ENCODE data around the gene HDAC3.

DNA sequence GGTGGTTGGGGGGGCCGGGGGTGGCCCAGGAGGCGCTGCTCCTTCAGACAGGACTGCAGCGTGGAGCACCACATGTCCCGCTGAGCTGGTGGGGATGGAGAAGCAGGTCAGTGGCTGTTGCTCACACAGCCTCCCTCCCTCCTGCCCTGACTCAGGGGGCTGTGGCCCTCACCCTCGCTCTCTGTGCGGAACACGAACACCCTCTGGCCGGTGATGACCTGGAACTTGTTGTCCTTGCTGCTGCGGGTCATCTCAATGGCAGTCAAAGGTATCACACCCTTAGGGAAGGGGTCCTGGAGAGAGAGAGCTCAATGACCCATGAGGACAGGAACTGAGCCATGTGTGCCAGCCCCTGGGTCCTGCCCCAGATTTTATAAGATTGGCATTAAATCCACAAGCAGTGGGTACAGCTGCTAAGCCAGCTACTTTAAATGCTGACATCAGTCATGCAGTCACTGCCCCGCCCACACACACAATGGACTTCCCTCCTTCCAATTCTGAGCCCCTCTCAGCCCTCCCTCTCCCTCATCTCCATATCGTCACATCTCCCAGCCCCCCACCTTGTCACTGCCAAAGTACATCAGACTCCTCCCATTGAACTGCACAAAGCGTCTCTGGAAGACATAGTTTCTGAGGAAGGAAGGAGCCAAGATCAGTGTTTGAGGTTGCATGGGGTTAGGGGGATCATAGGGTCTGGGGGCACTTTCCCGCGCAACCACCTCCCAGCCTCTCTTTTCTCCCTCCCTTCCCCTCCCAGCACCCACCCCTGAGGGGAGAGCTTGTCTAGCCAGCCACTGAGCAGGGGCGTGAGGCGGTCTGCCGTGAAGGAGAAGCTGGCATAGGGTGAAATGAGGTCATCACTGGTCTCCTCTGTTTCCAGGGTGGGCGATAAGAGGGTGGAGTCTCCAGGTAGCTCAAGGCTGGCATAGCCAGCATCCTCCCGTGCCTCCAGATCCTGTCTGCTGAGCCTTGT, 36.5 kb upstream of the HDAC3 start:
- no peak for TF ChIP-seq POLR2AphosphoS5 (IDR thresholded peaks at IDR 0.05; ENCODE audit: low read depth, low read length)
- TF ChIP-seq POU2F2 (IDR thresholded peaks at IDR 0.05; ENCODE audit: low read depth, low read length): no peak
- no peak for TF ChIP-seq TAF1 (IDR thresholded peaks at IDR 0.05; ENCODE audit: low read depth, low read length)
- no peak for TF ChIP-seq POLR2A (IDR thresholded peaks at IDR 0.05; ENCODE audit: low read depth, low read length)
